Medulla oblongata (tissue), 1 donor: Measurements from ENCODE around the gene ABCC11.

Experiments
- DNase-seq: peaks from one replicate; pipeline ENCODE4 v3.0.0-alpha.2; 2015; ENCODE audit errors: extremely low spot score

ABCC11 gene

DNA sequence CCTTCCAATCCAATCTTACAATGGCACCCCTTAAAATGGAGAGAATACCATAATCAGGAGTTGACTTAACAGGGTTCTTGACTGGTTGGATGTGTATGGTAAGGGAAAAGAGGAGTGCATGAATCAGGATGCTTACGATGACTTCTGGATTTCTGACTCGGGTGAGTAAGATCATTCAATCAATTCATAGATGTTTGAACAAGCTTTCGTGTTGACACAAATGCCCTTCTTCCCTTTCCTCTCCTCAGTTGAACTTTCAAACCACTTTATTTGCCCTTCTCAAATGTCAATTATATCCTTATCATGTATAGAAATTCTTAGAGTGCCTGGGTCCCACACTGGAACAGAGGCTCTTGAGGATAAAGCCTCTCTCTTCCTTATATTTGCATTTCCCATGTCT, 117.4 kb downstream of the ABCC11 start:
- DNase-seq: no peak

DNA sequence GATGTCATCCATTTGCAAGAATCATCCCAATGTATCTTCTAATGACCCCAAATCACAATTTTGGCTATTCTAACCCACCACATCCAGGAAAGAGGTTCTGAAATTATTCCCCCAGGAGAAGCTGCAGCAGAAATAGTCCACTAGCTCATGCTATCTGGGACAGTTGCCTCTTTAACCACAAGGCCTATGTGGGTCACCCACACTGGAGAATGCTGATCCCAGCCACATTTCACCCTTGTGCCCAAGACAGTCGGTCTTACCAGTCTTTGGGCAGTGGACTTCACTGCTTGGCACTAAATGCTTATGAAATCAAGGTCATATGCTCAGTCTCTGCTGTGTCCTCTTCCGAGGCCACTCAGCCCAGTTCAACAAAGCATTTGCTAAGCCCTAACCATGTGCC, 118.6 kb downstream of the ABCC11 start:
- no peak for DNase-seq

DNA sequence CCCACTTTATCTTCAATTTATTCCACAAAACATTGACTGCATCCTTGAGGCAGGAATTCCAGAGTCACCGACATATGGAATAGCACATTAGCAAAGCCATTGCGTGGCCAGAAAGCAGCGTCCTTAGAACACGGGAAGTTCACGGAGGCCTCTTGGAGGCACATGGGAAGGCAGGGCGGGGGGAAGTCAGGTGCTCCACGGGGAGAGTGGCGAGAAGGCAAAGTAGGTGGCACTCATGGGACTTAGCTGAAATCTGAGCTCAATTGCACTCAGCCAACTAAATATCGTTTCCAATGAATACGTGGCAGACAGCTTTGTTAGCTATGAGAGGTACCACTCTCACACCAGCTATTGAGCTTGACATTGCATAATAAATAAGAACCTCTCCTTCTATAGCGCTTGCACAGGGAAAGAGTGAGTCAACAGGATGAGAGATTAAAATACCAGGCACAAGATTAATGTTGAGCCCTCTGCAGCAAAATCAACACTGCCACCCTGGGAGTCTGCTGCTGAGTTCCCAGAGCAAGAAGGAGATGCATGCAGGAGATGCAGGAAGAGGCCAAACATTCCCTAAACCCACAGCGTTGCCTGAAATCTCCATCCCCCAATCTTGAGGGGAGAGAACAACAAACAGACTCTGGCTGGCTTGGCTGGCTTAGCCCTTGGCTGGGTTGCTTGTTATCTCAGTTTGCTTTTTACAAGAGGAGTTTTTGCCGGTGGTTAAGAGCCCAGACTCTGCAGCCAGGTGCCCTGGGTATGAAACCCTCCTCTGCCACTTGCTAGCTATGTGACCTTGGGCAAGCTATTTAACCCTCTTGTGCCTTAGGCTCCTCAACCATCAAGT, 120.3 kb downstream of the ABCC11 start:
- no peak for DNase-seq

DNA sequence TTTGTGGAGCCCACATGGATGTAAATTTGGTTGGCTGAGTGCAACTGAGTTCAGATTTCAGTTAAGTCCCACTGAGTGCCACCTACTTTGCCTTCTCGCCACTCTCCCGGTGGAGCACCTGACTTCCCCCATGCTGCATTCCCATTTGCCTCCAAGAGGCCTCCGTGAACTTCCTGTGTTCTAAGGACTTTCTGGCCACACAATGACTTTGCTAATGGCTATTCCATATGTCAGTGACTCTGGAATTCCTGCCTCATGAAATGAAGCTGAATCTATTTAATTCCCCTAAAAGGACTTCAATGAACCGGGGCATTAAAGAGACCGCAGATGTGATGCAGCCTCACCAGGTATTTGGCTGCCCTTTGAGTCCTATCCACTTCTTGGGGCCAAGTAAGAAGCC, 121.5 kb downstream of the ABCC11 start:
- DNase-seq: no peak

DNA sequence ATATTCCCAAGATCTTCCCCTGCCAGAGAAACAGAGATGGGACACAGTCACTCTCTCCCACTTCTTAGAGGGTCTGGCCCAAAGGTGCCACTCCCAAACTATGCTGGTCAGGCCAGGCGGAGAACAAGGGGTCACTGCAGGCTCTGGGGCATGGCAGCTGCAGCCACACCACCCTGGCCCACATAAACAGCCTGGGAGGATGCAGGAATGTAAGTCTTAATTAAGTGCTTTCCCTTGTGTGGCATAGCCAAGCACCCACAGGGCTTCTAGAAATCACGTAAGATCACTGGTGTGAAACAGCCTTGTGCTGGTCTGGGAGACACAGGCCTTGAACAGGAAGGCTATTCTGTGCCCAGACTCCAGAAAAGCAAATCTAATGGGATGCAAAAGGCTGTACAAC, 123.1 kb downstream of the ABCC11 start:
- DNase-seq: no peak

DNA sequence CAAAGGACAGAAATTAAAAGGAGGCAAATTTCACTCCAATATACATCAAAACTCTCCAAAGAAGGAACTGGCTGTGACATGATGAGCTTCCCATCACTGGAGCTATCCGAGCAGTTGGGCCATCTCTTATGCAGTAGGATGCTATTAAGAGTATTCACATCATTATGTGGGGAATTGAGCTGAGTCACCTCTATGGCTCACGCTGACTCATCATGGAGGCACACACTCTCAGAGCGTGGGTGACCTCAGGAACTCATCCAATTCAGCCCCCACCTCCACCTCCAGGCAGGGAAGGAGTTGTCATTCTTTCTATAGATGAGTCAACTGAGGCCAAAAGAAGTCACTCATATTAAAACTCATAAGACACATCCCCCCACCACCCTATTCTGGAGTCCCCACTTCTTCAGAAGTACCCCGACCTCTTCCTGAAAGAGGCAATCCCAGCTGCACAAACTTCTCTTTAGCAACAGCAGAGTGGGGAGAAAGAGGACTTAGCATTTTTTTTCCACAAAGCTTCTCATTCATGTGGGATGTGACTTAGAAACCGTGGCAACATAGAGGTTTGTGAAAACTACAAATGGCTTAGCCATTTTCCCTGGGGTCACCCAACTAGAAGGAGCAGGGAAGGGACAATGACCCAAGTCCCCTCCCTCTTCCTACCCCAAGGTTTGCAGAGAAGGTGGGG, 124.1 kb downstream of the ABCC11 start:
- no peak for DNase-seq

DNA sequence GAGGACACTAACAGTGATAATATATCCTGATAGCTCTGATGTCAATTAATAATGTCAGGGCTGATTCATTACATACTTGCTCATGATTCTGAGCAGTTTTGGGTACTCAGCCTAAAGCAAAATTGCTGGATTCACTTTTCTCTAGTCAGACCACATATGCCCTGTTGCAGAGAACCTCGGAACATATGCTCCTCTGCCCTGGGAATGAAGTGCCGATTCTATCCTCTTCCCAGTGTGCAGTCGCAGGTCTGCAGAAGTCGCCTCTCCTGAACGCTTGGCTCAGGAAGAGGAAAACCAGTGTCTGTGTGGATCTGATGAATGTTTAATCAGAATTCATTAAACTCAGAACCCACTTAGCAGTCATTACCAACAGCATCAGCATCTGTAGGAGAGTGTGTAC, 126.1 kb downstream of the ABCC11 start:
- no peak for DNase-seq

DNA sequence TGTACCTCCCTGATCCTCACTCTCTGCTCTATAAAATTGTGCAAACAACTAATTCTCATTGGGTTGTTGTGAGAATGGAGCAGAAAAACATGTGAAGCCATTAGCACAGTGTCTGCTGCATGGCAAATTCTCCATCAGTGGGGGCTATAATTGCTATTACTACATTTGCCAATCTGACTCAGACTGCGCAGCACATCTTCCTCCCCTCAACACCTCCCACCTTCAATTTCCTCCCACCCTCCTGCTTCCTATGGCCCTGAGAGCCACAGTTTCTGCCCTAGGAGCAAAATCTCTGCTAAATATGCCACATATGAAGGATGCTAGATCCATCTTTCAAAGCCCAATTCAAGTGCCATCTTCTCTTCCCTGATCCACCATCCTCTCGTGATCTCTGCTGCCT, 128.5 kb downstream of the ABCC11 start:
- DNase-seq: no peak

DNA sequence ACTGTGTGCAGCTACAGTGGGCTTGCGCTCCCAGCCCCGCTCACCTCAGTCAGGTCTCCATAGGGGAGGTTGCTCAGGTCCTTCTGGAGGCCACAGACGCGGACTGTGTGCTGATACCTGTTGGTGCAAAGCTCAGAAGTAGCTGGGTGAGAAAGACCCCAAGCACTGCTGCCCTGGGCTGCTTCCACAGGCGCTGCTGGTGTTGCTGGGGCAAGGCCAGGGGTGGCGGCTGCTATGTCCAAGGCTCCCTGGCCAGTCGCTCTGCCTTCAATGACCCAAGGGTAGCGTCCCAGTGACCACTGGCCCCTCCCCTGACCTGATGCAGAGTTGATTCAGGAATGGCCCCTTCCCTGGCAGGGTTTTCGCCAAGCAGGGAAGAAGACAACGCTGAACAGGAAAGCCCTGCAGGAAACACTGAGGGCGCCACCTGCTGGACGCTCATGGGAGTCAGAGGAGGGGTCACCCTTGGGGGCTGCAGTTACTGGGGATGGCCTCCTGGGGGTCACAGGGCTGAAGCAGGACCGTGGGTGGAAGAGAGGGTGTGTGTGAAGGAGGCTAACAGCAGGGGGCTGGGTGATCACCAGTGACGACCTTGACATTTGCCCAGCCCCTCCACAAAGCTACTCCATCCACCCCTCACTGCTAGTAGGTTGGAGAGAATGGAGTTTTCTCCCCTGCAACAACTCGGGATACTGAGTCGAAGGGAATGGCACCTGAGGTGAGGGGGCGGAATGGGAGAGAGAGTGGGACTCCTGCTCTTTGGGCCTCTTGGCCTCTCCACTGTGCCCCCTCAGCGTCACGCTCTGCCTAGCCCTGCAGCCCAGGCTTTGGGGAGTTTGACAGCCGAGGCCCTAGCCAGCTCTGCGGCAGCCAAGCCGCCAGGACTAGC, 129.9 kb downstream of the ABCC11 start:
- DNase-seq: no peak
